ENCODE measurements around the gene RAB3C. TPM values are rescaled to one million over a fixed set of nuclear protein-coding genes. Genes with fewer than 3 reads are reported as not detected.
"Not testable (repeated sequence)": the region's sequence is repeated elsewhere in the genome, so short reads cannot be mapped to it uniquely, and the experiment has no call there.

Gene RAB3C
- total RNA-seq = not detected in 2 replicates

GRCh38 chr5:58582803-58583491 lies at the start of gene RAB3C:
RAB3C (plus strand) TSS chr5:58583075; CDS start chr5:58583209, 134 bp downstream.
- intact Hi-C loops (cut with micrococcal nuclease) = no loop called here

- intact Hi-C loops (cut with micrococcal nuclease) = not testable (repeated sequence)
Measured at GRCh38 chr5:58541935-58542334, 40.9 kb upstream of the RAB3C start.

DNA sequence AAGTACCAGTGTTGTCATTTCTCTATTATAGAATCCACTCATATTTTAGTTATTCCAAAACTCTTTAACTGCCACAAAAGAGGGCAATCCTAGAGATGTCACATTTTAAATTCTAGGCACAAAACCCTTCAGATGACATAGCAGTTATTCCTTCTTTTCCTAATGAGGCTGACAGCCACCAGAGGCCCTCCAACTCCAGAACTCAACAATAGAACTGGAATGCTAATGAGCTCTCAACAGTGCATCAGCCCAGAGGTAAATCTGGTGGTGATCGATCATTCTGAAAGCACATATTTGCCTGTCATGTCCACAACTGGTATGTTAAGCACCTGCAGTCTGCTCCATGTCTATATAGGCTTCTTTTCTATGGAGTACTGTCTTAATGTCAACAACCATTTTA lies 40.2 kb upstream of the RAB3C start:
- intact Hi-C loops (cut with micrococcal nuclease) = no loop called here

DNA sequence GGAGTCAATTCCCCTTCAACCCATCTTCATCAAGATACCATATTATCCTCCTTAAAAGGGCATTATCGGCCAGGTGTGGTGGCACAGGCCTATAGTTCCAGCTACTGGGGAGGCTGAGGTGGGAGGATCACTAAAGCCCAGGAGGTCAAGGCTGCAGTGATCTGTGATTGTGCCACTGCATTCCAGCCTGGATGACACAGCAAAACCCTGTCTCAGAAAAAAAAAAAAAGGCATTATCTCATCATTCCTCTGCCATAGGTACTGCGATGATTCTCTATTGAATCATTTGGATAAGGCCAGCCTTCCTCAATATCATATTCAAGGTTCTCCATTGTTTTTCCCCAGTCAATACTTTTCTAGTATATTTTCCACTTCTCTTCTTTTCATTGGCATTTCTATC lies 39.2 kb upstream of the RAB3C start:
- intact Hi-C loops (cut with micrococcal nuclease) = no loop called here

- intact Hi-C loops (cut with micrococcal nuclease) = no loop called here
Measured at GRCh38 chr5:58544195-58544594, 38.7 kb upstream of the RAB3C start.

DNA sequence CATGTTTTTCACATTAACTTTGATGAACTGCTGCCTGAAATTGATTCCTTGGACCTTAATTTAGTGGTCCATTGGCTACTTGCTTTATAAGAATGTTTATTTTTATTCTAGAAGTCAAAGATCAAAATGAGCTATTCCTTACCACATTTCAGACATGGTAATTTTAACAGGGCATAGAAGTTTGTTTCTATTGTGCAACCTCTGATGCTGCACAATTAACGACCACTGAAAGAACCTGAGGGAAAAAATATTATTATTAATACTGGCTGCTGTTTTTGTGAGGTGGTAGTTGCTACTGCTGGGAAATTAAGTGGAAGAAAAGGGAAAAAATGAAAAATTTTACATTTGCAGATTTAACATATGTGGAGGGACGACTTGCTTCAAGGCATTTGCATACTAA lies 37.9 kb upstream of the RAB3C start:
- intact Hi-C loops (cut with micrococcal nuclease) = no loop called here

DNA sequence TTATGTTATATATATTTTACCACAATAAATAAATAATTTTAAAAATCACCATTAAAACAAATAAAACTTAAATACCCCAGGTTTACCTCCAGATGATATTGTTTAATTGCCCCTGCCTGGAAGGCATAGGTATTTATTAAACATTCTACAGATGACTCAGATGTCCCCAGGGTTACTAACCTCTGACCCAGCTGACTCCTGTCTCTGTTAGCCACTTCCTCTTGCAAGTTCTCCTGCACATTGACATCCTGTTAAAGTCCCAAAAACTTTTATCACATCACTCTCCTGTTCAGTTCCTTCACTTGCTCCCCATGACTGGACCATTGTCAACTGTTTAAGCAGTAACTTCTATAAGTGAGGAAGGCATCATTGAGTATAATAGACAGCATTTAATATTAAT lies 37.0 kb upstream of the RAB3C start:
- intact Hi-C loops (cut with micrococcal nuclease) = no loop called here

DNA sequence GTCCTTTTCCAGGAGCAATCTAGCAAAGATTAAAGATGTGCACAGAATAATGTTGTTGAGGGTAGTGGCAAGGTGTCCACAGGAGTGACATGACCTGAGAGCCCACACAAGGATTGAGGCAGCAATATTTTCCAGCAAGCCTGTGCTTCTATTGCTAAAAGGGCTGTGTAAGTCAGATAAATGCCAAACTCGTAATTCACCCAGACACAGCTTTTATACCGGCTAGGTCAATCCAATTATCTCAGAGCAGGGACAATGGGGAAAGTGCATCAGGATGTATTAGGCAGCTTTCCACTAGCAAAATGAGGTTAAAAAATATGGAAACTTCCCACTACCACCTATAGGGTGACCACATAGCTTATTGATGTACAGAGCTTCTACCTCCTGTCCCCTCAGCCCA lies 34.8 kb upstream of the RAB3C start:
- intact Hi-C loops (cut with micrococcal nuclease) = no loop called here

DNA sequence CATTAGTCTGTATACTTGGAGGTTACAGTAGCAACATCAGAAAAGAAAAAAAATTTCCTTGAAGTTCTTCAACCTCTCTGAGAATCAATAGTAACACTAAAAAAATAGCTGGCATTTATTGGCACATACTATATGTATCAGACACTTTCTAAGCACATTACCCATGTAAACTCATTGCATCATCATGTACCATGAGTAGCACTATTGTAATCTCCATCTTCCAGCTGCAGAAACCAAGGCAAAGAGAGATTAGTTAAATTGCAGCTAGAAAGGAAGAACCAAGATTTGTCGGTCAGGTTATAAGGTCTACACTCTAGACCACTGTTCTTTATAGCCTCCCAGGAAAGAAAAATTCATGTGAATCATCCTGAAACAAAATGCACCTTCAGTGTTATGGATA lies 31.4 kb upstream of the RAB3C start:
- intact Hi-C loops (cut with micrococcal nuclease) = no loop called here

DNA sequence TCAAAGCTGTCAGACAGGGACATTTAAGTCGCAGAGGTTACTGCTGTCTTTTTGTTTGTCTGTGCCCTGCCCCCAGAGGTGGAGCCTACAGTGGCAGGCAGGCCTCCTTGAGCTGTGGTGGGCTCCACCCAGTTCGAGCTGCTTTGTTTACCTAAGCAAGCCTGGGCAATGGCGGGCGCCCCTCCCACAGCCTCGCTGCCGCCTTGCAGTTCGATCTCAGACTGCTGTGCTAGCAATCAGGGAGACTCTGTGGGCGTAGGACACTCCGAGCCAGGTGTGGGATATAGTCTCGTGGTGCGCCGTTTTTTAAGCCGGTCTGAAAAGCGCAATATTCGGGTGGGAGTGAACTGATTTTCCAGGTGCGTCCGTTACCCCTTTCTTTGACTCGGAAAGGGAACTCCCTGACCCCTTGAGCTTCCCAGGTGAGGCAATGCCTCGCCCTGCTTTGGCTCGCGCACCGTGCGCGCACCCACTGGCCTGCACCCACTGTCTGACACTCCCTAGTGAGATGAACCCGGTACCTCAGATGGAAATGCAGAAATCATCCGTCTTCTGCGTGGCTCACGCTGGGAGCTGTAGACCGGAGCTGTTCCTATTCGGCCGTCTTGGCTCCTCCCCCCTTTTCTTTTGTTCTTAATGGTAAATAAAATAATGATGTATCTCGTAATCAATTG lies 25.1 kb upstream of the RAB3C start:
- intact Hi-C loops (cut with micrococcal nuclease) = not testable (repeated sequence)

DNA sequence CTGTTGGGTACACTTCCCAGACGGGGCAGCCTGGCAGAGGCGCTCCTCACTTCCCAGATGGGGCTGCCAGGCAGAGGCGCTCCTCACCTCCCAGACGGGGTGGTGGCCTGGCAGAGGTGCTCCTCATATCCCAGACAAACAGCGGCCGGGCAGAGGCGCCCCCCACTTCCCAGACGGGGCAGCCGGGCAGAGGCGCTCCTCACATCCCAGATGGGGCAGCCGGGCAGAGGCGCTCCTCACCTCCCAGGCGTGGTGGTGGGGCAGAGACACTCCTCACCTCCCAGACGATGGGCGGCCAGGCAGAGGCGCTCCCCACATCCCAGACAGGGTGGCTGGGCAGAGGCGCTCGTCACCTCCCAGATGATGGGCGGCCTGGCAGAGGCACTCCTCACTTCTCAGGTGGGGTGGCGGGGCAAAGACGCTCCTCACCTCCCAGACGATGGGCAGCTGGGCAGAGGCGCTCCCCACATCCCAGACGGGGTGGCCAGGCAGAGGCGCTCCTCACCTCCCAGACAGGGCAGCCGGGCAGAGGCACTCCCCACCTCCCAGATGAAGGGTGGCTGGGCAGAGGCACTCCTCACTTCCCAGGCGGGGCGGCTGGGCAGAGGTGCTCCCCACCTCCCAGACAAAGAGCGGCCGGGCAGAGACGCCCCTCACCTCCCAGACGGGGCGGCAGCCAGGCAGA lies 19.7 kb upstream of the RAB3C start:
- intact Hi-C loops (cut with micrococcal nuclease) = not testable (repeated sequence)

DNA sequence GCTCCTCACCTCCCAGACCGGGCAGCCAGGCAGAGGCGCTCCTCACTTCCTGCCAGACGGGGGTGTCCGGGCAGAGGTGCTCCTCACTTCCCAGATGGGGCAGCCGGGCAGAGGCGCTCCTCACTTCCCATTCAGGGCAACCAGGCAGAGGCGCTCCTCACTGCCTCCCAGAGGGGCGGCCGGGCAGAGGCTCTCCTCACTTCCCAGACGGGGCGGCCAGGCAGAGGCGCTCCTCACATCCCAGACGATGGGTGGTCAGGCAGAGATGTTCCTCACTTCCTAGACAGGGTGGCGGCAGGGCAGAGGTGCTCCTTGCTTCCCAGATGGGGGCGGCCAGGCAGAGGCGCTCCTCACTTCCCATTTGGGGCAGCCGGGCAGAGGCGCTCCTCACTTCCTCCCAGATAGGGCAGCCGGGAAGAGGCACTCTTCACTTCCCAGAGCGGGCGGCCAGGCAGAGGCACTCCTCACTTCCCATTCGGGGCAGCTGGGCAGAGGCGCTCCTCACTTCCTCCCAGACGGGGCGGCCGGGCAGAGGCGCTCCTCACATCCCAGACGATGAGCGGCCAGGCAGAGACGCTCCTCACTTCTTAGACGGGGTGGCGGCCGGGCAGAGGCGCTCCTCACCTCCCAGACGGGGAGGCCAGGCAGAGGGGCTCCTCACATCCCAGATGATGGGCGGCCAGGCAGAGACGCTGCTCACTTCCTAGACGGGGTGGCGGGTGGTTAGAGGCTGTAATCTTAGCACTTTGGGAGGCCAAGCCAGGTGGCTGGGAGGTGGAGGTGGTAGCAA lies 18.6 kb upstream of the RAB3C start:
- intact Hi-C loops (cut with micrococcal nuclease) = not testable (repeated sequence)

GRCh38 chr5:58565033-58565432 lies 17.8 kb upstream of the RAB3C start:
- intact Hi-C loops (cut with micrococcal nuclease) = no loop called here

GRCh38 chr5:58571501-58571900 lies 11.4 kb upstream of the RAB3C start:
- intact Hi-C loops (cut with micrococcal nuclease) = no loop called here

DNA sequence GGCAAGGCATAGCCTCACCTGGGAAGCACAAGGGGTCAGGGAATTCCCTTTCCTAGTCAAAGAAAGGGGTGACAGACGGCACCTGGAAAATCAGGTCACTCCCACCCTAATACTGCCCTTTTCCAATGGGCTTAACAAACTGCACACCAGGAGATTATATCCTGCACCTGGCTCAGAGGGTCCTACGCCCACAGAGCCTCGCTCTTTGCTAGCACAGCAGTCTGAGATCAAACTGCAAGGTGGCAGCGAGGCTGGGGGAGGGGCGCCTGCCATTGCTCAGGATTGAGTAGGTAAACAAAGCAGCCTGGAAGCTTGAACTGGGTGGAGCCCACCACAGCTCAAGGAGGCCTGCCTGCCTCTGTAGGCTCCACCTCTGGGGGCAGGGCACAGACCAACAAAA lies 9.9 kb upstream of the RAB3C start:
- intact Hi-C loops (cut with micrococcal nuclease) = not testable (repeated sequence)

DNA sequence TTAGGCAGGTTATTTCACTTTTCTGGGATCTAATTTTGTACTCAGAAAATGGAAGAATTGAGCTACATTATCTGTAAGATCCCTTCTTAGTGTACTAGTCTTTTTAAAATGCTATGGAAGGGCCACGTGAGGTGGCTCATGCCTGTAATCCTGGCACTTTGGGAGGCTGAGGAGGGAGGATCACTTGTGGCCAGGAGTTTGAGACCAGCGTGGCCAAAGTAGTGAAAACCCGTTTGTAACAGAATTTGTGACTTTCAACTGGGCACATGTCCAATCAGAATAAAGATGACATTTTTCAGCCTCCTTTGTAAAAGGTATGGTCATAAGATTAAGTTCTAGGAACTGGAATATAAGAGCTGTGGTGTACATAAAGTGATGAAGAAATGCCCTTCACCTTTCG lies 3.1 kb upstream of the RAB3C start:
- intact Hi-C loops (cut with micrococcal nuclease) = no loop called here

GRCh38 chr5:58582019-58582802 lies 664 bp upstream of the RAB3C start:
- intact Hi-C loops (cut with micrococcal nuclease) = no loop called here

DNA sequence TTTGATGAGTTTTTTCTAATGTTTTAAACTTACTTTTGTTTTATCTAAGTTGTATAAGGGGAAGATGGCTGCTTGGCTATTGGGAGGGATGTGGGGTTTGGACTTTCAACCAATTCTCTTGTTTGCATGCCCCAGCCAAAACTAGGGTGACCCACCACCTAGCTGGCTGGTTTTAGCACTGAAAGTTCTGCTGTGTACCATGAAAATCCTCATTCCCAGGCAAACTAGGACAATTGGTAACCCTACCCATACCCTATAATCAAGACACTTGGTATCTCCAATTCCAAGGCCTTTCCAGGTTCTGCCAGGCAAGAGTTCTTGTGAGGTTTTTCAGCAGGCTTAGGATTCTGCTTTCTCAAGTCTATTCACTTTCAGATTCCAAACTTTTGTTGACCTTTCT lies 13.1 kb downstream of the RAB3C start:
- intact Hi-C loops (cut with micrococcal nuclease) = no loop called here

- intact Hi-C loops (cut with micrococcal nuclease) = no loop called here
Measured at GRCh38 chr5:58598440-58598839, 15.6 kb downstream of the RAB3C start.

GRCh38 chr5:58599217-58599616 lies 16.3 kb downstream of the RAB3C start:
- intact Hi-C loops (cut with micrococcal nuclease) = no loop called here

DNA sequence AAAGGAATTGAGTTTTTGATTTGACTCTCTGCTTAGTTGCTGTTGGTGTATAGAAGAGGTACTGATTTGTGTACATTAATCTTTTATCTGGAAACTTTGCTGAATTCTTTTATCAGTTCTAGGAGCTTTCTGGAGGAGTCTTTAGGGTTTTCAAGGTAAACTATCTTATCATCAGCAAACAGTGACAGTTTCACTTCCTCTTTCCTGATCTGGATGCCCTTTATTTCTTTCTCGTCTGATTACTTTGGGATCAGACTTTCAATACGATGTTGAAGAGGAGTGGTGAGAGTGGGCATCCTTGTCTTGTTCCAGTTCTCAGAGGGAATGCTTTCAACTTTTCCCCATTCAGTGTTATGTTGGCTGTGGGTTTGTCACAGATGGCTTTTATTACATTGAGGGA lies 17.7 kb downstream of the RAB3C start:
- intact Hi-C loops (cut with micrococcal nuclease) = not testable (repeated sequence)

All from T-helper 1 cell treated with Interleukin-12 subunit alpha and Interleukin-12 subunit beta and Interleukin-4 antibody, amounts not matched to agents 30 ng/mL and 1 ng/mL, for 36 hours (primary cell).